GM12878 (cell line): ENCODE data around the gene LINC00237. TPM values are rescaled to one million over a fixed set of nuclear protein-coding genes. Genes with fewer than 3 reads are reported as not detected.

Experiments used
- ATAC-seq: fragments of 200-7000 bp; cut with Tn5 transposase; 3 replicates; pipeline ENCODE4 v1.9.1; 2020; ENCODE audit warnings: mild to moderate bottlenecking, moderate library complexity
- BruUV-seq: library from RNA; stranded (reverse); fragments of 400-500 nt; replicated peaks from 2 replicates; lab custom pipeline; 2021; lab: Mats Ljungman, UMichigan
- CTCF ChIA-PET: fragments of 300-600 bp; sonication (Branson Sonifier 250); formaldehyde crosslinking; extraction: SDS; loops from one replicate; lab custom pipeline; 2021; ENCODE audit warnings: inconsistent platforms; lab: Yijun Ruan, JAX
- POLR2A ChIA-PET: fragments of 350-600 bp; formaldehyde crosslinking; extraction: SDS; loops from one replicate; lab custom pipeline; 2021; ENCODE audit warnings: inconsistent platforms; lab: Charles Lee
- RAD21 ChIA-PET: fragments of 300-600 bp; sonication (Branson Sonifier 250); formaldehyde crosslinking; loops from one replicate; lab custom pipeline; 2023; ENCODE audit warnings: antibody characterized with exemption; ENCODE audit not compliant: unreplicated experiment; lab: Charles Lee
- SMC1A ChIA-PET: fragments of 300-600 bp; sonication (Branson Sonifier 250); formaldehyde crosslinking; loops from one replicate; lab custom pipeline; 2023; ENCODE audit not compliant: unreplicated experiment, uncharacterized antibody; lab: Charles Lee
- DNase-seq: peaks from one replicate; pipeline ENCODE4 v3.0.0-alpha.2; 2011; ENCODE audit warnings: low read depth, low spot score
- FAIRE-seq: peaks from 3 replicates; lab custom pipeline; 2011; peaks lifted over from hg19 to GRCh38; lab: Jason Lieb, UNC
- H2AFZ ChIP-seq: 2 replicates; pipeline ENCODE4 v1.6.0; 2011; ENCODE audit warnings: low read depth, low read length, control low read depth; ENCODE audit not compliant: control insufficient read depth
- H3K27ac ChIP-seq: 2 replicates; pipeline ENCODE4 v1.5.1; 2011; ENCODE audit warnings: control low read depth; ENCODE audit not compliant: control insufficient read depth, insufficient read depth
- H3K27me3 ChIP-seq, 2 experiments: replicated peaks in 1 of 2; 2 replicates each; pipeline versions ENCODE4 v1.6.0 to v1.6.1; 2011; ENCODE audit warnings: low read length in 1 of 2; ENCODE audit not compliant: control insufficient read depth in 2 of 2, insufficient read depth in 2 of 2
- H3K36me3 ChIP-seq, 2 experiments: 2 replicates each; pipeline ENCODE4 v1.5.1; 2011; ENCODE audit warnings: low read length in 1 of 2; ENCODE audit not compliant: control insufficient read depth in 2 of 2, insufficient read depth in 2 of 2
- H3K4me1 ChIP-seq: 2 replicates; pipeline ENCODE4 v1.6.1; 2011; ENCODE audit warnings: mild to moderate bottlenecking, low read length, moderate library complexity, mixed read lengths; ENCODE audit not compliant: control insufficient read depth, insufficient read depth
- H3K4me2 ChIP-seq: 2 replicates; pipeline ENCODE4 v1.6.0; 2011; ENCODE audit warnings: control low read depth; ENCODE audit not compliant: control insufficient read depth, insufficient read depth
- H3K4me3 ChIP-seq: fragments of 200-600 bp; sonication (generic); 2 replicates; pipeline ENCODE4 v1.5.1; 2016
- H3K79me2 ChIP-seq: 2 replicates; pipeline ENCODE4 v1.6.0; 2011; ENCODE audit warnings: low read length; ENCODE audit not compliant: control insufficient read depth, insufficient read depth
- H3K9ac ChIP-seq: 2 replicates; pipeline ENCODE4 v1.8.0; 2011; ENCODE audit warnings: low read length, control low read depth, mixed read lengths; ENCODE audit not compliant: control insufficient read depth, insufficient read depth
- H3K9me3 ChIP-seq: replicated peaks from 3 replicates; pipeline ENCODE4 v1.5.1; 2011; ENCODE audit warnings: mild to moderate bottlenecking, low read length; ENCODE audit not compliant: control insufficient read depth, insufficient read depth
- H4K20me1 ChIP-seq: 2 replicates; pipeline ENCODE4 v1.6.0; 2011; ENCODE audit not compliant: control insufficient read depth, insufficient read depth
- CBX5 ChIP-seq: sonication (generic); IDR thresholded peaks from 2 replicates; pipeline ENCODE4 v1.6.1; 2016; ENCODE audit warnings: low read depth, moderate library complexity, mild to moderate bottlenecking, inconsistent platforms
- CREB1 ChIP-seq: IDR thresholded peaks from 2 replicates; pipeline ENCODE4 v1.6.1; 2012; ENCODE audit warnings: low read depth, mild to moderate bottlenecking, inconsistent platforms
- EED ChIP-seq: sonication (generic); IDR thresholded peaks from 2 replicates; pipeline ENCODE4 v1.6.1; 2016; ENCODE audit warnings: antibody characterized with exemption, low read depth
- FOXK2 ChIP-seq: fragments of 450-650 bp; IDR thresholded peaks from 2 replicates; pipeline ENCODE4 v1.6.1; 2017; ENCODE audit warnings: mild to moderate bottlenecking, moderate library complexity
- FOXM1 ChIP-seq: IDR thresholded peaks from 2 replicates; pipeline ENCODE4 v1.6.1; 2012; ENCODE audit warnings: low read depth, mild to moderate bottlenecking, inconsistent platforms, low read length, moderate library complexity
- GATAD2B ChIP-seq: fragments of 450-650 bp; conservative IDR thresholded peaks from 2 replicates; pipeline ENCODE4 v1.6.1; 2017; ENCODE audit warnings: low read depth, mild to moderate bottlenecking, moderate library complexity
- IRF5 ChIP-seq: fragments of 450-650 bp; IDR thresholded peaks from 2 replicates; pipeline ENCODE4 v1.6.1; 2017; ENCODE audit warnings: borderline replicate concordance
- LARP7 ChIP-seq: fragments of 450-650 bp; IDR thresholded peaks from 2 replicates; pipeline ENCODE4 v1.6.1; 2017; ENCODE audit warnings: mild to moderate bottlenecking
- MYC ChIP-seq: IDR thresholded peaks from 2 replicates; pipeline ENCODE4 v1.6.1; 2011; ENCODE audit warnings: mild to moderate bottlenecking, low read length, moderate library complexity, inconsistent platforms; ENCODE audit not compliant: insufficient read depth, insufficient replicate concordance, insufficient read length, severe bottlenecking
- NBN ChIP-seq: fragments of 450-650 bp; IDR thresholded peaks from 2 replicates; pipeline ENCODE4 v1.6.1; 2016
- NR2C1 ChIP-seq: fragments of 450-650 bp; IDR thresholded peaks from 2 replicates; pipeline ENCODE4 v1.6.1; 2017; ENCODE audit warnings: antibody characterized with exemption, mild to moderate bottlenecking, moderate library complexity
- POLR2AphosphoS5 ChIP-seq: IDR thresholded peaks from 2 replicates; pipeline ENCODE4 v1.6.1; 2011; ENCODE audit warnings: mild to moderate bottlenecking, low read length, inconsistent platforms
- RUNX3 ChIP-seq: IDR thresholded peaks from 2 replicates; pipeline ENCODE4 v1.6.1; 2012; ENCODE audit warnings: low read length, inconsistent platforms
- SMARCA5 ChIP-seq: fragments of 450-650 bp; IDR thresholded peaks from 2 replicates; pipeline ENCODE4 v1.6.1; 2017; ENCODE audit warnings: mild to moderate bottlenecking
- STAT3 ChIP-seq: IDR thresholded peaks from 2 replicates; pipeline ENCODE4 v1.6.1; 2011; ENCODE audit warnings: low read depth, low read length, improper control_type of control experiment
- WGBS: methylation state at CpG from one replicate; pipeline ENCODE4 v1.1.6; 2016; ENCODE audit warnings: low lambda C conversion rate; ENCODE audit not compliant: insufficient replicate concordance, insufficient coverage; ENCODE audit errors: missing lambda C conversion rate; 5-methylcytosine and 5-hydroxymethylcytosine counted together
- in situ Hi-C: fragments of 300-500 bp; cut with MboI; formaldehyde crosslinking; loops from 9 replicates; pipeline ENCODE4 v1.14.3; 2018; ENCODE audit warnings: mixed read lengths
- intact Hi-C: fragments of 100-400 bp; cut with micrococcal nuclease; formaldehyde crosslinking; loops from one replicate; pipeline ENCODE4 v1.14.2; 2022; ENCODE audit not compliant: unreplicated experiment
- polyA plus RNA-seq, 11 experiments: library from polyadenylated mRNA; depleted of rRNA in 4 of 11; unstranded in 6 of 11; stranded (reverse) in 5 of 11; fragments of >200 nt; fragmentation: Nextera tagmentation in 4 of 11; fragmentation: Illumina TruSeq in 1 of 11; extraction: Ambion mirVana in 4 of 11; extraction: Trizol in 1 of 11; gene quantifications; 1 replicate in 1 of 11; 2 replicates in 10 of 11; pipeline versions ENCODE4 v1.2.1 to v1.2.3, GENCODE V29; 2011 to 2016; ENCODE audit warnings: inconsistent platforms in 2 of 11, missing spikeins in 2 of 11, low read depth in 1 of 11
- total RNA-seq, 4 experiments: library from RNA; depleted of rRNA in 3 of 4; stranded (reverse); fragments of >200 nt in 3 of 4; fragmentation: Illumina TruSeq in 1 of 4; extraction: Trizol in 1 of 4; gene quantifications; 2 replicates each; pipeline versions ENCODE4 v1.2.1 to v1.2.3, GENCODE V29; 2013 to 2021

LINC00237 gene
- total and polyA plus RNA-seq, 10 of the 15 experiments (the other 5 are each of a cell fraction or from before 2014, with no cell fraction given): not detected

DNA sequence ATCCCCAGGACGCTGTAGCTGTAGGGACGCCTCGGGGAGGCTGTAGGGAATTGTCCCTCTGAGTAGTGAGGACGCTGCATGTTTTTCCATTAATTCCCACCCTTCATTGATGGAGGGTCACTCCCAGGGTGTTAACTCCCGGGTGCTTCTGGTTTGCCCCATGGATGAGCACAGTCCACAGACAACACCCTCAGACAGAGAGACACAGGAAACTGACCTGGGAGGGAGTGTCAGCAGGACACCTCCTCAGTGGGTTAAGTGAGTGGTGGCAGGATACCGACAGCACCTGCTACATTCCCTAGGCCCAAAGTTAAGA, 53.5 kb downstream of the LINC00237 start:
- no peaks in the 10 kb centered on the region for H3K36me3 ChIP-seq
- no peak for TF ChIP-seq MYC
- TF ChIP-seq EED: no peak
- TF ChIP-seq RUNX3: no peak
- TF ChIP-seq POLR2AphosphoS5: no peak
- TF ChIP-seq, all 136 proteins: peak for 0
- no peaks in the 10 kb centered on the region for H3K79me2 ChIP-seq
- SMC1A ChIA-PET: no interaction called here
- RAD21 ChIA-PET: no interaction called here
- no peak overlapping the region for H2AFZ ChIP-seq
- no peak overlapping the region for H3K27ac ChIP-seq
- intact Hi-C loops: loop anchor here (10.0 kb wide), 1 partner anchor 182 kb away; no protein-coding TSS in a partner anchor
- no peak for DNase-seq
- no peaks in the 10 kb centered on the region for H3K4me1 ChIP-seq
- no peaks in the 10 kb centered on the region for H3K9me3 ChIP-seq
- no peak overlapping the region for H3K9ac ChIP-seq
- POLR2A ChIA-PET: no interaction called here
- no peak overlapping the region for H3K4me3 ChIP-seq
- CTCF ChIA-PET: interaction anchor here (0.7 kb wide), 1 partner anchor 192 kb away, joined by 3 read pairs; no protein-coding TSS in a partner anchor
- BruUV-seq: no TSS peak
- WGBS: 10% methylated on average over 6 of the region's 6 CpGs
- H3K4me2 ChIP-seq: no peak overlapping the region
- no peaks in the 10 kb centered on the region for H4K20me1 ChIP-seq
- in situ Hi-C loops: no loop called here
- no peak for FAIRE-seq
- no peak for ATAC-seq
- no peaks in the 10 kb centered on the region; a peak in 1 of 4 replicates for H3K27me3 ChIP-seq

GRCh38 chr20:21052241-21052640, 53.9 kb downstream of the LINC00237 start:
- RAD21 ChIA-PET: no interaction called here

More at GRCh38 chr20:21052241-21052640, 53.9 kb downstream of the LINC00237 start:
- no peaks in the 10 kb centered on the region for H4K20me1 ChIP-seq
- POLR2A ChIA-PET: no interaction called here
- no TSS peak for BruUV-seq
- no peaks in the 10 kb centered on the region for H3K36me3 ChIP-seq
- no peaks in the 10 kb centered on the region for H3K79me2 ChIP-seq
- DNase-seq (no peak), ATAC-seq (no peak), FAIRE-seq (no peak)
- CTCF ChIA-PET: interaction anchor here (0.5 kb wide), 1 partner anchor 186 kb away, joined by 3 read pairs; no protein-coding TSS in a partner anchor
- TF ChIP-seq MYC: no peak
- TF ChIP-seq NR2C1: no peak
- no peak for TF ChIP-seq FOXM1
- no peak for TF ChIP-seq CREB1
- no peak for TF ChIP-seq IRF5
- TF ChIP-seq SMARCA5: no peak
- TF ChIP-seq CBX5: no peak
- no peak for TF ChIP-seq GATAD2B
- no peak for TF ChIP-seq FOXK2
- TF ChIP-seq STAT3: no peak
- no peak for TF ChIP-seq NBN
- TF ChIP-seq LARP7: no peak
- no peaks in the 10 kb centered on the region for H3K4me1 ChIP-seq
- SMC1A ChIA-PET: no interaction called here
- no peak overlapping the region for H3K4me3 ChIP-seq
- no peak overlapping the region for H3K9ac ChIP-seq
- in situ Hi-C loops: no loop called here
- H3K27me3 ChIP-seq: no peaks in the 10 kb centered on the region; a peak in 1 of 4 replicates
- H2AFZ ChIP-seq: no peak overlapping the region
- 68% methylated on average over 5 of the region's 5 CpGs for WGBS
- no peaks in the 10 kb centered on the region for H3K9me3 ChIP-seq
- intact Hi-C loops: loop anchor here (10.0 kb wide), 1 partner anchor 183 kb away; no protein-coding TSS in a partner anchor
- H3K4me2 ChIP-seq: no peak overlapping the region
- no peak overlapping the region for H3K27ac ChIP-seq
